Erythroblast (primary cell): ENCODE results near the gene OTOGL.

Experiments used
- GATA1 ChIP-seq: IDR thresholded peaks from 2 replicates; pipeline ENCODE4 v1.6.1; 2011; ENCODE audit warnings: low read depth, mild to moderate bottlenecking, control low read depth, low read length, moderate library complexity
- POLR2A ChIP-seq: IDR thresholded peaks from 2 replicates; pipeline ENCODE4 v1.6.1; 2011; ENCODE audit warnings: mild to moderate bottlenecking, low read length

- TF ChIP-seq POLR2A (no peak), GATA1 (no peak)
Measured at GRCh38 chr12:80382254-80382653, 282.9 kb downstream of the OTOGL start.
